Measurements from ENCODE around the gene MROH2B. TPM values are rescaled to one million over a fixed set of nuclear protein-coding genes. Genes with fewer than 3 reads are reported as not detected.

The MROH2B gene
- total RNA-seq, 2 donors from 2014 or later: not detected

- no peak overlapping the region for H3K9ac ChIP-seq (ENCODE audit: low read depth in 2 of 2, low read length in 2 of 2)
- intact Hi-C loops (cut with DNase I): no loop called here
These were observed 97.7 kb downstream of the MROH2B start for GRCh38 chr5:40973364-40974004.

GRCh38 chr5:40972434-40972833, 98.7 kb downstream of the MROH2B start:
- H3K27ac ChIP-seq: no peak overlapping the region
- H3K9ac ChIP-seq (ENCODE audit: low read depth in 2 of 2, low read length in 2 of 2): no peak overlapping the region
- DNase-seq: no peak
- H3K9me3 ChIP-seq: no peaks in the 10 kb centered on the region
- no peak for TF ChIP-seq CTCF (IDR thresholded peaks at IDR 0.05)
- no peaks in the 10 kb centered on the region for H3K4me1 ChIP-seq
- H3K36me3 ChIP-seq: no peaks in the 10 kb centered on the region
- no peak overlapping the region for H3K4me3 ChIP-seq
- no peaks in the 10 kb centered on the region for H3K27me3 ChIP-seq
- intact Hi-C loops (cut with DNase I): no loop called here

More at GRCh38 chr5:40973364-40974004, 97.7 kb downstream of the MROH2B start:
- TF ChIP-seq CTCF (IDR thresholded peaks at IDR 0.05): no peak
- no peak for DNase-seq
- H3K27ac ChIP-seq: no peak overlapping the region
- H3K9me3 ChIP-seq: no peaks in the 10 kb centered on the region
- H3K4me1 ChIP-seq: no peaks in the 10 kb centered on the region
- no peak overlapping the region for H3K4me3 ChIP-seq
- H3K36me3 ChIP-seq: no peaks in the 10 kb centered on the region
- H3K27me3 ChIP-seq: no peaks in the 10 kb centered on the region

GRCh38 chr5:40962207-40962955, 108.8 kb downstream of the MROH2B start:
- no peak overlapping the region for H3K9ac ChIP-seq (ENCODE audit: low read depth in 2 of 2, low read length in 2 of 2)
- H3K9me3 ChIP-seq: no peaks in the 10 kb centered on the region
- H3K36me3 ChIP-seq: no peaks in the 10 kb centered on the region
- H3K4me3 ChIP-seq: no peak overlapping the region
- DNase-seq: no peak
- H3K4me1 ChIP-seq: no peaks in the 10 kb centered on the region
- TF ChIP-seq CTCF (IDR thresholded peaks at IDR 0.05): no peak
- no peak overlapping the region for H3K27ac ChIP-seq
- H3K27me3 ChIP-seq: no peaks in the 10 kb centered on the region
- intact Hi-C loops (cut with DNase I): no loop called here

- no peak for DNase-seq
- TF ChIP-seq CTCF (IDR thresholded peaks at IDR 0.05): no peak
- intact Hi-C loops (cut with DNase I): no loop called here
- H3K4me1 ChIP-seq: no peaks in the 10 kb centered on the region
- H3K27me3 ChIP-seq: no peaks in the 10 kb centered on the region
- H3K9me3 ChIP-seq: no peaks in the 10 kb centered on the region
- H3K36me3 ChIP-seq: no peaks in the 10 kb centered on the region
- no peak overlapping the region for H3K4me3 ChIP-seq
- H3K9ac ChIP-seq (ENCODE audit: low read depth in 2 of 2, low read length in 2 of 2): no peak overlapping the region
- no peak overlapping the region for H3K27ac ChIP-seq
These were observed 111.1 kb downstream of the MROH2B start for GRCh38 chr5:40960037-40960436.

- TF ChIP-seq CTCF (IDR thresholded peaks at IDR 0.05): no peak
- Histone ChIP-seq H3K9me3 (no peaks in the 10 kb centered on the region), H3K9ac (ENCODE audit: low read depth in 2 of 2, low read length in 2 of 2) (no peak overlapping the region), H3K4me3 (no peak overlapping the region), H3K27me3 (no peaks in the 10 kb centered on the region), H3K4me1 (no peaks in the 10 kb centered on the region), H3K27ac (no peak overlapping the region), H3K36me3 (no peaks in the 10 kb centered on the region)
- DNase-seq: no peak
- intact Hi-C loops (cut with DNase I): no loop called here
These were observed 112.3 kb downstream of the MROH2B start for GRCh38 chr5:40958811-40959210.

Measured in colonic mucosa (tissue), 4 donors.